Lung (tissue), 12 donors: Measurements from ENCODE around the gene CPED1. TPM values are rescaled to one million over a fixed set of nuclear protein-coding genes. Genes with fewer than 3 reads are reported as not detected.
A peak's percentile ranks its signal among the peaks of the same experiment; 100 is the strongest.

Source experiments
- ATAC-seq: fragments of 200-7000 bp; cut with Tn5 transposase; one replicate; pipeline ENCODE4 v1.9.1; 2020; ENCODE audit warnings: moderate number of reproducible peaks; ENCODE audit not compliant: insufficient read depth, low FRiP score
- DNase-seq, 3 donors: peaks; one replicate each; pipeline ENCODE4 v3.0.0-alpha.2; 2013 to 2017
- H3K27ac ChIP-seq, 2 donors: one replicate each; pipeline ENCODE4 v1.5.1; 2013; ENCODE audit warnings: mild to moderate bottlenecking in 2 of 2, moderate library complexity in 2 of 2, control low read depth in 1 of 2, inconsistent platforms in 1 of 2, low read depth in 1 of 2, low read length in 1 of 2
- H3K27me3 ChIP-seq, 3 donors: one replicate each; pipeline ENCODE4 v1.5.1; 2013; ENCODE audit warnings: low read length in 2 of 3; ENCODE audit not compliant: control insufficient read depth in 3 of 3, insufficient read depth in 3 of 3
- H3K36me3 ChIP-seq, 4 donors: one replicate each; pipeline ENCODE4 v1.5.1; 2013; ENCODE audit warnings: low read length in 4 of 4, mild to moderate bottlenecking in 1 of 4, moderate library complexity in 1 of 4; ENCODE audit not compliant: control insufficient read depth in 4 of 4, insufficient read depth in 4 of 4
- H3K4me1 ChIP-seq, 5 donors: one replicate each; pipeline ENCODE4 v1.5.1; 2013; ENCODE audit warnings: low read length in 5 of 5, mild to moderate bottlenecking in 2 of 5, moderate library complexity in 1 of 5; ENCODE audit not compliant: control insufficient read depth in 5 of 5, insufficient read depth in 5 of 5
- H3K4me3 ChIP-seq: one replicate; pipeline ENCODE4 v1.5.1; 2013; ENCODE audit warnings: mild to moderate bottlenecking, control low read depth, moderate library complexity
- H3K9ac ChIP-seq, 2 donors: one replicate each; pipeline ENCODE4 v1.5.1; 2013; ENCODE audit warnings: low read length in 2 of 2, control low read depth in 1 of 2; ENCODE audit not compliant: insufficient read depth in 1 of 2
- H3K9me3 ChIP-seq, 4 donors: one replicate each; pipeline ENCODE4 v1.5.1; 2013; ENCODE audit warnings: low read length in 3 of 4, mild to moderate bottlenecking in 1 of 4, moderate library complexity in 1 of 4; ENCODE audit not compliant: control insufficient read depth in 4 of 4, insufficient read depth in 3 of 4
- WGBS, 2 donors: extraction: QIAGEN DNeasy Blood & Tissue Kit; methylation state at CpG; one replicate each; pipeline ENCODE4 v1.1.7; 2013; 5-methylcytosine and 5-hydroxymethylcytosine counted together
- polyA plus RNA-seq, 2 donors: library from polyadenylated mRNA; stranded (reverse); fragments of 200-250 nt; gene quantifications; one replicate each; pipeline ENCODE4 v1.2.1, GENCODE V29; 2013
- total RNA-seq, 2 donors: library from RNA; depleted of rRNA in 1 of 2; stranded (reverse); fragments of >200 nt in 1 of 2; gene quantifications; one replicate each; pipeline ENCODE4 v1.2.1, GENCODE V29; 2014 to 2021
- TF ChIP-seq, protein P1 (sequence below): IDR thresholded peaks from 2 replicates; pipeline ENCODE4 v1.5.1; 2012; ENCODE audit warnings: mild to moderate bottlenecking; ENCODE audit errors: control extremely low read depth, extremely low read depth
- donor health status: control.
- donor health status: control.
- donor health status: Bipolar disorder and iron deficiency.
- donor health status: healthy.
- donor health status: DM: yes; HTN: yes; CAD: no.

Gene CPED1
- total and polyA plus RNA-seq, 4 donors = 1.8 to 32.3 (median 7.4) TPM

DNA sequence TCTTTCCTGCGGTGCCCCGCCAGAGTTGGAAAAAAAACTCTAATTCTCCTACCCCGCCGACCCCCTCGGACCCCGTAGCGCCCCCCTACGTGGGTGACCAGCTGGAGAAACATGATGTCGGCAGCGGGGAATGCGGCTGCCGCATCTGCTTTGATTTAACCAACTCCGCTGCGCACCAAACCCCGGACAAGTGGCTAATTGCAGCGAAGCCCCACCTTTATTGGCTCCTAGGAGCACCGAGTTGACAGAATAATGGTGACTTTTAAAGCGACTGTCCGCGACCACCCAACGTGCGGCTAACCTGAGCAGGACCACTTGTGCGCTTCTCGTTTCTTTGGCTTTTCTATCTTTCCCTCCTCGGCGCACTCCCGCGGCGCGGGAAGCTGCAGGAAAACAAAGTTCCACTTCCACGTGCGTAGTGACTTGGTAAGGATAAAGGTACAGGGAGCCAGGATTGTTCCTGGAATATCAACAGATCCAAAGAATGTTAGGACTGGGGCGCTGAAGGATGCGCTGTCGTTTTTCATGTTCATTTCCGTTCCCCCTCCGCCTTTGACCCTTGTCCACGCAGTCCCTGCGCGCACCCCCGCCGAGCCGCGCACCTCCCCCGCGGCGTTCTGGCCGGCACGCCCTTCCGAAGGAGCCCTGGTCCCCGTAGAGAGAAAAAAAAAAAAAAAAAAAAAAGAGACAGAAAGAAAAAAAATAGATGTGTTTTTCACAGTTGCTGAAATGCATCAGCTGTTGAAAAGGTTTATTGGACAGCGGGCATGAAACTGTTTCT is 341.7 kb downstream of the CPED1 start:
- TF ChIP-seq, protein P1, sequence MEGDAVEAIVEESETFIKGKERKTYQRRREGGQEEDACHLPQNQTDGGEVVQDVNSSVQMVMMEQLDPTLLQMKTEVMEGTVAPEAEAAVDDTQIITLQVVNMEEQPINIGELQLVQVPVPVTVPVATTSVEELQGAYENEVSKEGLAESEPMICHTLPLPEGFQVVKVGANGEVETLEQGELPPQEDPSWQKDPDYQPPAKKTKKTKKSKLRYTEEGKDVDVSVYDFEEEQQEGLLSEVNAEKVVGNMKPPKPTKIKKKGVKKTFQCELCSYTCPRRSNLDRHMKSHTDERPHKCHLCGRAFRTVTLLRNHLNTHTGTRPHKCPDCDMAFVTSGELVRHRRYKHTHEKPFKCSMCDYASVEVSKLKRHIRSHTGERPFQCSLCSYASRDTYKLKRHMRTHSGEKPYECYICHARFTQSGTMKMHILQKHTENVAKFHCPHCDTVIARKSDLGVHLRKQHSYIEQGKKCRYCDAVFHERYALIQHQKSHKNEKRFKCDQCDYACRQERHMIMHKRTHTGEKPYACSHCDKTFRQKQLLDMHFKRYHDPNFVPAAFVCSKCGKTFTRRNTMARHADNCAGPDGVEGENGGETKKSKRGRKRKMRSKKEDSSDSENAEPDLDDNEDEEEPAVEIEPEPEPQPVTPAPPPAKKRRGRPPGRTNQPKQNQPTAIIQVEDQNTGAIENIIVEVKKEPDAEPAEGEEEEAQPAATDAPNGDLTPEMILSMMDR = no peak
- Histone ChIP-seq H3K9me3 (peaks cover 0 to 3% (median 0%) of the 10 kb centered on the region in 4 donors), H3K27ac (no peak overlapping the region), H3K4me1 (peaks cover 0 to 16% (median 0%) of the 10 kb centered on the region in 5 donors), H3K36me3 (no peaks in the 10 kb centered on the region), H3K27me3 (peaks cover 4 to 66% (median 61%) of the 10 kb centered on the region in 3 donors), H3K4me3 (no peak overlapping the region), H3K9ac (no peak overlapping the region)
- 3% methylated on average over 52 of the region's 52 CpGs for WGBS, 2 donors
- DNase-seq (peak; percentile 36 to 40 (median 39)), ATAC-seq (no peak)

DNA sequence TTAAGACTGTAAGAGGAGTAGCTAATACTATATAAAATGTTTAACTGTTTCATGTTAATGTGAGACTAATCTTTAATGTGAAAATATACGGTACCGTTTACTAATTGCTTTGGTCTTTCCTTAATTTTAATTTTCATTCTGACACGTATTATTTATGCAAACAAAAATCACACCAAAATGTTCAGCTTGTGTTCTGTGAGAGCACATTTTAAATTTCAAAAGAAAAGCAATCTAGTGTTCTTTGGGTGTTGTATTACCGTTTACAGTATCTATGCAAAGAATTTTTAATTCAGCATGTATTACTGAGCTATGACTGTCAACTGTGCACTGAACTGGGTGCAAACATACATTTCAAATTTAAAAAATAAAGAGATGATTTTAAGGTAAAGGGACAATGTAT is 342.5 kb downstream of the CPED1 start:
- Histone ChIP-seq H3K4me1 (peaks cover 0 to 16% (median 0%) of the 10 kb centered on the region in 5 donors), H3K27me3 (peaks cover 4 to 67% (median 63%) of the 10 kb centered on the region in 3 donors), H3K36me3 (no peaks in the 10 kb centered on the region), H3K9me3 (peaks cover 0 to 3% (median 0%) of the 10 kb centered on the region in 4 donors), H3K4me3 (no peak overlapping the region), H3K27ac (no peak overlapping the region), H3K9ac (no peak overlapping the region)
- no peak for ATAC-seq
- TF ChIP-seq, protein P1 = no peak
- 66 to 73% methylated on average over 4 of the region's 4 CpGs for WGBS, 2 donors
- no peak for DNase-seq

DNA sequence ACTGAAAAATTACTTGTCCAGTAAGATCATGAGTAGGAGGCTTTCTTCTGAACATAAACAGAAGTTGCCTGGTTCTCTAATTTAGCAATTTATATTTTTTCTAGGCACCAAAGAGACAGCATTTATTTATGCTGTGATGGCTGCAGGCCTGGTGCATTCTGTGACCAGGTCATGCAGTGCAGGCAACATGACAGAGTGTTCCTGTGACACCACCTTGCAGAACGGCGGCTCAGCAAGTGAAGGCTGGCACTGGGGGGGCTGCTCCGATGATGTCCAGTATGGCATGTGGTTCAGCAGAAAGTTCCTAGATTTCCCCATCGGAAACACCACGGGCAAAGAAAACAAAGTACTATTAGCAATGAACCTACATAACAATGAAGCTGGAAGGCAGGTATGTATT is 343.1 kb downstream of the CPED1 start:
- 58 to 61% methylated on average over 5 of the region's 5 CpGs for WGBS, 2 donors
- ATAC-seq = no peak
- H3K4me3 ChIP-seq = no peak overlapping the region
- peaks cover 4 to 67% (median 63%) of the 10 kb centered on the region in 3 donors for H3K27me3 ChIP-seq
- H3K4me1 ChIP-seq = peaks cover 0 to 16% (median 0%) of the 10 kb centered on the region in 5 donors
- no peak overlapping the region for H3K27ac ChIP-seq
- DNase-seq = no peak
- H3K36me3 ChIP-seq = no peaks in the 10 kb centered on the region
- H3K9me3 ChIP-seq = peaks cover 0 to 3% (median 0%) of the 10 kb centered on the region in 4 donors
- TF ChIP-seq, protein P1 = no peak
- H3K9ac ChIP-seq = no peak overlapping the region
